22Rv1 (cell line): Measurements from ENCODE around the gene ALDH8A1.

Experiments
- H3K27ac ChIP-seq: fragments of 450-650 bp; 2 replicates; pipeline ENCODE4 v1.5.1; 2017
- CTCF ChIP-seq: fragments of 450-650 bp; IDR thresholded peaks from 2 replicates; pipeline ENCODE4 v1.5.1; 2017; ENCODE audit warnings: mild to moderate bottlenecking
- ZFX ChIP-seq: fragments of 450-650 bp; IDR thresholded peaks from 2 replicates; pipeline ENCODE4 v1.6.1; 2017; ENCODE audit warnings: antibody characterized with exemption, borderline replicate concordance

Gene ALDH8A1

DNA sequence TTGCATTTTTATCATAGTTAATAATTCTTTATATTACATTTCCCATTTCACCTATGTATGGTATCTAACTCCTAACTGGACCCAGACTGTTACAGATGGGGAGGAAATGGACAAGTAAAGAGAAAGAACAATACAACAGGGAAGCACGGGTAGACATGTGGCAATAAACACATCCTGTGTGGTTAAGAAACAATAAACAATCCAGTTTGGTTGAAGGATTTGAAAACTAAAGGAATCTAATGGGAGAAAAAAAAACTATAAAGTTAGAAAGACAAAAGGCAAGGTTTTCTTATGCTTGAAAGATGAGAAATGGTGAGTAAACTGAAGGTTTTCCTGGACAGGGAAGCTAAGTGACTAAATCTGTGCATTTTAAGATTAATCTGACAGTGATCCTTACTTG, 34.9 kb upstream of the ALDH8A1 start:
- no peak for TF ChIP-seq CTCF
- TF ChIP-seq ZFX, result no peak
- no peak overlapping the region for H3K27ac ChIP-seq

- TF ChIP-seq ZFX (no peak), CTCF (no peak)
- no peak overlapping the region for H3K27ac ChIP-seq
Observed at GRCh38 chr6:134983823-134984222, 33.9 kb upstream of the ALDH8A1 start.

GRCh38 chr6:134982161-134982560, 32.3 kb upstream of the ALDH8A1 start:
- H3K27ac ChIP-seq, result no peak overlapping the region
- TF ChIP-seq CTCF, result no peak
- TF ChIP-seq ZFX, result no peak

DNA sequence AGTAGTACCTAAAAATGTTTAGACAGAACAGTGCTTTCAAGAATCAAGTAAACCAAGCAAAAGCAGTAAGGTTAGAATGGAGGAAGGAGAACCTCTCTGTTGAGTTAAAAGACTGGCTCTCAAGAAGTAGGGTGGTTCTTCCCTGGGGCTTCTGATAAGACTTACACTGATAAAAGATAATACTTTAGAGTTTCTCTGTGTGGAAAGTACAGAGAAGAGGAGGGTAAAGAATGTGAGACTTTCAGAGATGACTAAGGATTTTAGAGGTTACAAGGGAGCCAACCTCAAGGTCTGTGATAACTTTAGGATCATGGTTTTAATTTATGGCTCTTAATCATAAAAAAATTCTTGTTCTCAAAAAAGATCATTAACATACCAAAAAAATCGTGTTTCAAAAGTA, 30.9 kb upstream of the ALDH8A1 start:
- no peak for TF ChIP-seq ZFX
- no peak for TF ChIP-seq CTCF
- no peak overlapping the region for H3K27ac ChIP-seq

DNA sequence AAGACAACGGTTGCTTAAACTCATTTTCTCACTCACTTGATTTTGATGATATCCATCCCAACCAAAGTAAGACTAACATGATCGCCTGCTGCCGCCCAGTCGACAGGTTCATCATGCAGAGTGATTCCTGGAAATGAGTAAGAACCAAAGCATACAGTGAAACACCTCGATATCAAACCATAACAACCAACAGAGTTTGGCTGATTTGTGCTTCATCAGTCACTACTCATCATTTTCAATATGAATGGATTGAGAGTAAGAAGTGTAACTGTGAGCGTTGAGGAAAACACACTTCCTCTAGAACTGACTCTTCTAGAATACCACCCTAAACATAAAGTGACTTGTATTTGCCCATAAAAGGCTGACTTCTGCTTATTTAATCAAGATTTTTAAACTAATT, 29.2 kb upstream of the ALDH8A1 start:
- TF ChIP-seq CTCF (no peak), ZFX (no peak)
- H3K27ac ChIP-seq, result no peak overlapping the region

DNA sequence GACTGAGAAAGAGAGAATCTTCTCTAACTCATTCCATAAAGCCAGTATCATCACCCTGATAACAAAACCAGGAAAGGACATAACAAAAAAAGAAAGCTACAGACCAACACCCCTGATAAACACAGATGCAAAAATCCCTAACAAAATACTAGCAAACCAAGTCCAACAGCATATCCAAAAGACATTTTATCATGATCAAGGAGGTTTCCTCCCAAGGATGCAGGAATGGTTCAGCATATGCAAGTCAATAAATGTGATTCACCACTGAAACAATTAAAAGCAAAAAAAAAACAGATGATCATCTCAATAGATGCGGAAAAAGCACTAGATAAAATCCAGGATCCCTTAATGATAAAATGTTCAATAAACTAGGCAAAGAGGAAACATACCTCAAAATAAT, 24.5 kb upstream of the ALDH8A1 start:
- TF ChIP-seq CTCF (no peak), ZFX (no peak)
- H3K27ac ChIP-seq, result no peak overlapping the region

- no peak for TF ChIP-seq ZFX
- no peak for TF ChIP-seq CTCF
- no peak overlapping the region for H3K27ac ChIP-seq
Observed at GRCh38 chr6:134967711-134968110, 17.8 kb upstream of the ALDH8A1 start.
